Central memory CD8-positive, alpha-beta T cell (primary cell): ENCODE measurements around the gene ARHGAP10.

Experiments used
- ATAC-seq: fragments of 150-1000 bp; cut with Tn5 transposase; replicated peaks from 2 replicates; pipeline ENCODE4 v1.10.0; 2022; ENCODE audit warnings: mild to moderate bottlenecking, moderate FRiP score, moderate number of reproducible peaks; ENCODE audit not compliant: poor library complexity, severe bottlenecking; ENCODE audit errors: extremely low read depth
- DNase-seq, 2 donors: peaks; one replicate each; pipeline ENCODE4 v3.0.0; 2021; ENCODE audit warnings: low spot score in 2 of 2
- H3K27ac Mint-ChIP-seq: one replicate; pipeline ENCODE4 v1.8.0; 2022; ENCODE audit warnings: low read depth, mild to moderate bottlenecking, moderate library complexity, mixed read lengths
- H3K27me3 Mint-ChIP-seq: one replicate; pipeline ENCODE4 v1.8.0; 2022; ENCODE audit warnings: mixed read lengths
- H3K36me3 Mint-ChIP-seq: one replicate; pipeline ENCODE4 v1.8.0; 2022; ENCODE audit warnings: mild to moderate bottlenecking, moderate library complexity, mixed read lengths; ENCODE audit not compliant: insufficient read depth
- H3K4me1 Mint-ChIP-seq: one replicate; pipeline ENCODE4 v1.8.0; 2022; ENCODE audit warnings: mixed read lengths
- H3K4me3 Mint-ChIP-seq: one replicate; pipeline ENCODE4 v1.8.0; 2022; ENCODE audit warnings: mild to moderate bottlenecking, moderate library complexity, mixed read lengths
- H3K9me3 Mint-ChIP-seq: one replicate; pipeline ENCODE4 v1.8.0; 2022; ENCODE audit warnings: mixed read lengths

ARHGAP10 gene

DNA sequence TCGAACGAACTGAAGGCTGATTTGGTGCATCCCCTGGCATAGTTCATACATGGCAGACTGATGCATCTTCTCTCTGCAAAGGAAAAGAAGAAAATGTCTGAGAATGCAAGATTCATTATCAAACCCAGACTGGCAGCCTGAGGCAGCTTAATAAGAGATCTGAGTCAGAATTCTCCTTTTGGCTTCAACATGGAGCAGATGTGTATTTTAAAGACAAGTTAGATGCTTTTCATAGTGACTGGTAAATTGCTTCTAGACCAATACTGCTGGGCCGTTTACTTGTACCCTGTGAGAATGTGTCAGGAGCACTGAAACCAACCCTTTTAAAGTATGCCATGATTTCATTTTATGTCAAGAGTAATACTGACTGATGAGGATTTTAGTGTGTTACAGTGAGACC lies 388.3 kb downstream of the ARHGAP10 start:
- H3K27ac Mint-ChIP-seq: no peak overlapping the region
- ATAC-seq (no peak), DNase-seq (no peak)

More for the DNA sequence above, 388.3 kb downstream of the ARHGAP10 start:
- Mint-ChIP-seq H3K9me3 (peaks cover 8% of the 10 kb centered on the region), H3K4me1 (peaks cover 16% of the 10 kb centered on the region), H3K27me3 (no peaks in the 10 kb centered on the region), H3K4me3 (no peak overlapping the region), H3K36me3 (peaks cover 7% of the 10 kb centered on the region)
